GM12801 (cell line): ENCODE measurements around the gene ADK.

Experiments used
- CTCF ChIP-seq: IDR thresholded peaks from one replicate; pipeline ENCODE4 v1.5.1; 2011; ENCODE audit warnings: control low read depth; ENCODE audit not compliant: insufficient read length; ENCODE audit errors: extremely low read depth

ADK gene

GRCh38 chr10:74706966-74707365 is 555.9 kb downstream of the ADK start:
- no peak for TF ChIP-seq CTCF

GRCh38 chr10:74708246-74708645 is 557.2 kb downstream of the ADK start:
- no peak for TF ChIP-seq CTCF

GRCh38 chr10:74718208-74718607 is 567.2 kb downstream of the ADK start:
- no peak for TF ChIP-seq CTCF

GRCh38 chr10:74728225-74728624 is 577.2 kb downstream of the ADK start:
- TF ChIP-seq CTCF = no peak

- TF ChIP-seq CTCF = no peak
Observed at GRCh38 chr10:74730246-74730645, 579.2 kb downstream of the ADK start.

GRCh38 chr10:74733612-74734011 is 582.6 kb downstream of the ADK start:
- no peak for TF ChIP-seq CTCF

- TF ChIP-seq CTCF = no peak
Observed at GRCh38 chr10:74736029-74736428, 585.0 kb downstream of the ADK start.

- TF ChIP-seq CTCF = no peak
Observed at GRCh38 chr10:74738052-74738451, 587.0 kb downstream of the ADK start.
